ENCODE measurements around the gene INSYN1. TPM values are rescaled to one million over a fixed set of nuclear protein-coding genes. Genes with fewer than 3 reads are reported as not detected.

Gene INSYN1
- total and polyA plus RNA-seq, 2 experiments from 2014 or later, result 0.18 to 14.2 TPM

- Histone ChIP-seq H3K4me2 (no peak overlapping the region), H3K79me2 (replicated peaks; ENCODE audit: insufficient read depth) (no peaks in the 10 kb centered on the region), H4K20me1 (replicated peaks; ENCODE audit: insufficient read depth) (no peaks in the 10 kb centered on the region), H3K36me3 (ENCODE audit: insufficient read depth) (no peaks in the 10 kb centered on the region), H3K27me3 (ENCODE audit: insufficient read depth) (no peaks in the 10 kb centered on the region), H2AFZ (no peak overlapping the region), H3K4me3 (no peak overlapping the region), H3K27ac (ENCODE audit: low read depth) (no peak overlapping the region), H3F3A (replicated peaks; ENCODE audit: low read depth) (no peaks in the 10 kb centered on the region), H3K4me1 (ENCODE audit: insufficient read depth) (peaks cover 2% of the 10 kb centered on the region; the same call in 1 of the 2 replicates), H3K9me2 (ENCODE audit: insufficient read depth) (no peaks in the 10 kb centered on the region)
- no peak overlapping the region for H3K27ac Mint-ChIP-seq
- no peak overlapping the region for H3K4me3 Mint-ChIP-seq
- no peak for TF ChIP-seq REST (IDR thresholded peaks at IDR 0.05; ENCODE audit: unreplicated experiment)
- no peak for TF ChIP-seq STAT1 (IDR thresholded peaks at IDR 0.05; ENCODE audit: unreplicated experiment)
- no peak for TF ChIP-seq ETS1 (IDR thresholded peaks at IDR 0.05)
- TF ChIP-seq EZH2 (IDR thresholded peaks at IDR 0.05; ENCODE audit: low read depth, unreplicated experiment), result no peak
- no peak for TF ChIP-seq CREB1 (CRISPR knock-in tag; IDR thresholded peaks at IDR 0.05; ENCODE audit: low read depth)
- H3K27me3 Mint-ChIP-seq (ENCODE audit: insufficient read depth, low read depth, poor library complexity), result peaks cover 2% of the 10 kb centered on the region
- peaks cover under 1% of the 10 kb centered on the region; the same call in 1 of the 3 replicates for H3K4me1 Mint-ChIP-seq
- ATAC-seq (no peak), DNase-seq (ENCODE audit: low spot score) (no peak)
- no peaks in the 10 kb centered on the region for H3K36me3 Mint-ChIP-seq (ENCODE audit: low read depth)
- H3K9me3 Mint-ChIP-seq, result no peaks in the 10 kb centered on the region
Observed at GRCh38 chr15:73760330-73761329, 7.5 kb upstream of the INSYN1 start.

GRCh38 chr15:73758461-73758860 is 5.3 kb upstream of the INSYN1 start:
- DNase-seq (ENCODE audit: low spot score) (no peak), ATAC-seq (no peak)
- no peaks in the 10 kb centered on the region for H3K9me2 ChIP-seq (ENCODE audit: insufficient read depth)
- H3F3A ChIP-seq (replicated peaks; ENCODE audit: low read depth), result no peaks in the 10 kb centered on the region; the same call in 1 of the 2 replicates
- no peak overlapping the region for H2AFZ ChIP-seq
- no peak overlapping the region for H3K4me2 ChIP-seq
- H3K27ac Mint-ChIP-seq, result no peak overlapping the region
- no peaks in the 10 kb centered on the region for H3K79me2 ChIP-seq (replicated peaks; ENCODE audit: insufficient read depth)
- peaks cover 18% of the 10 kb centered on the region for H3K4me1 Mint-ChIP-seq
- peaks cover 15% of the 10 kb centered on the region for H3K4me1 ChIP-seq (ENCODE audit: insufficient read depth)
- no peak for TF ChIP-seq ZNF114 (CRISPR knock-in tag; IDR thresholded peaks at IDR 0.05)
- peaks cover 11% of the 10 kb centered on the region for H3K27me3 Mint-ChIP-seq (ENCODE audit: insufficient read depth, low read depth, poor library complexity)
- H3K9me3 Mint-ChIP-seq, result no peaks in the 10 kb centered on the region
- H3K4me3 Mint-ChIP-seq, result no peak overlapping the region
- H3K27me3 ChIP-seq (ENCODE audit: insufficient read depth), result peaks cover 10% of the 10 kb centered on the region
- no peak overlapping the region for H3K27ac ChIP-seq (ENCODE audit: low read depth)
- H3K36me3 ChIP-seq (ENCODE audit: insufficient read depth), result no peaks in the 10 kb centered on the region
- no peaks in the 10 kb centered on the region for H3K36me3 Mint-ChIP-seq (ENCODE audit: low read depth)
- no peaks in the 10 kb centered on the region for H4K20me1 ChIP-seq (replicated peaks; ENCODE audit: insufficient read depth)
- no peak overlapping the region for H3K4me3 ChIP-seq
